VCaP (cell line): Measurements from ENCODE around the gene TMEM45B.
A peak's percentile ranks its signal among the peaks of the same experiment; 100 is the strongest.

ENCODE experiments used
- H3K27ac ChIP-seq: fragments of 450-650 bp; 2 replicates; pipeline ENCODE4 v1.5.1; 2017
- TF ChIP-seq, protein P1 (sequence below): fragments of 450-650 bp; conservative IDR thresholded peaks from 2 replicates; pipeline ENCODE4 v1.5.1; 2017; ENCODE audit warnings: mild to moderate bottlenecking, moderate library complexity

TMEM45B gene

GRCh38 chr11:129894278-129895125 lies 78.9 kb downstream of the TMEM45B start:
- TF ChIP-seq, protein P1, sequence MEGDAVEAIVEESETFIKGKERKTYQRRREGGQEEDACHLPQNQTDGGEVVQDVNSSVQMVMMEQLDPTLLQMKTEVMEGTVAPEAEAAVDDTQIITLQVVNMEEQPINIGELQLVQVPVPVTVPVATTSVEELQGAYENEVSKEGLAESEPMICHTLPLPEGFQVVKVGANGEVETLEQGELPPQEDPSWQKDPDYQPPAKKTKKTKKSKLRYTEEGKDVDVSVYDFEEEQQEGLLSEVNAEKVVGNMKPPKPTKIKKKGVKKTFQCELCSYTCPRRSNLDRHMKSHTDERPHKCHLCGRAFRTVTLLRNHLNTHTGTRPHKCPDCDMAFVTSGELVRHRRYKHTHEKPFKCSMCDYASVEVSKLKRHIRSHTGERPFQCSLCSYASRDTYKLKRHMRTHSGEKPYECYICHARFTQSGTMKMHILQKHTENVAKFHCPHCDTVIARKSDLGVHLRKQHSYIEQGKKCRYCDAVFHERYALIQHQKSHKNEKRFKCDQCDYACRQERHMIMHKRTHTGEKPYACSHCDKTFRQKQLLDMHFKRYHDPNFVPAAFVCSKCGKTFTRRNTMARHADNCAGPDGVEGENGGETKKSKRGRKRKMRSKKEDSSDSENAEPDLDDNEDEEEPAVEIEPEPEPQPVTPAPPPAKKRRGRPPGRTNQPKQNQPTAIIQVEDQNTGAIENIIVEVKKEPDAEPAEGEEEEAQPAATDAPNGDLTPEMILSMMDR, result no peak
- H3K27ac ChIP-seq, result peak overlapping the region; percentile 85

DNA sequence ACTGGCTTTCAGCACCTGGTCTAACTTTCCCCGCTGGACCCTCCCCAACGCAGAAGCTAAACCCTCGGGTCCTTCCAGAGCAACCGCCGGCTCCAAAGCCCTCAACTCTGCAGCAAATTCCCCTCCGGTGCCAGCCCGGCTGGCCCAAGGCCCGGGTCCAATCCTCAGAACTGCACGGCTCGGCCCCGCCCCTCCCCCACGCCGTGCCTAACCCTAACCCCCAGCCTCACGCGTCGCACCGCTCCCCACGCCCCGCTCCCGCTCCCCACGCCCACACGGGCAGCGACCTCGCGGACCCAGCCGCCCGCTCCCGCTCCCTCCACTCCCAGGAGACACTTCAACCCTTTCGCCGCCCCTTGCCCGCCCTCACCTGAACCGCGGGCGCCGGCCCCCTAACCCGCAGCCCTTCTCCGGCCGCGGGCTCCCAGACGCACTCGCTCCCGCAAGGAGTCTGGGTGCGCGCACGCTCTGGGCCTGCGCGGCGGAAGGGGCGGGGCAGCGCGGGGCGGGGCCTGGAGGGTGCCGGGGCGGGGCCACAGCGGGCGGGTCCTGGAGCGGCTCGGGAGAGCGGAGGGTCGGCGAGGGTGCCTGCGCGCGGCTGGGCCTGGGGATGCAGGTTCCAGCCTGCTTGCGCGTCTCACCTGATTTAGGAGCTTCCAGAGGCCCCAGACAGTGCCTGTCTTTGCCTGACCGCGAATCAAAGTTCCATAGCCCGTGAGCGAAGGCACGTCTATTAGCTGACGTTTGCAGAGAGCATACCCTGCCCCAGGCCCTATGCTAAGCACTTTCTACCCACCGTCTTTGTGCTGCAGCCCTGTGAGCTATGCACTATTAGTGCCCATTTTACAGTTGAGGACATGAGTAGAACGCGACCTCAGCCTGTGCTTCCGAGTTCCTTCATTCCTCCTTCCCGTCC lies 79.7 kb downstream of the TMEM45B start, which contains the start of gene NFRKB:
Gene NFRKB, minus strand, starts transcription at position 453 of the 916 bp plus-strand sequence. CDS start 2,729 bp downstream, outside the sequence.
- H3K27ac ChIP-seq, result peak within 1 kb of the TSS; percentile 85
- TF ChIP-seq, protein P1, result peak; percentile 55

- peak overlapping the region; percentile 85 for H3K27ac ChIP-seq
- TF ChIP-seq, protein P1, result no peak
Observed at GRCh38 chr11:129896062-129896461, 80.4 kb downstream of the TMEM45B start.

DNA sequence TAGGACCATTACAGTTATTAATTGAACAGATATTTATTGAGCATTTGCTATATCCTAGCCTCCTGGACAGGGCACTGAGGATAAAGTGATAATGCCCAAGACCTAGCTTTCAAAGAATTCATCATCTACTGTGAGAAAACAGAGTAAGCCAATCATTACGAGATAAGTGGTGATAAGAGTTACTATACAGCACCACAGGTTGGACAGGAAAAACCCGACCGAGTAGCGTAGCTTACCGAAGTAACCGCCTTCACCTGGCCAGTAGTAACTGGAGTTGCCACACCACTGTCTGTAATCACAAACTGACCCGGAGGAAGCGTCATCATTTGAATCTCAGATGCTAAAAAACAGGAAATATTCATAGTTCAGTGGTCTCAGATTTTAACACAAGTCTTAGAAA lies 89.8 kb downstream of the TMEM45B start:
- peak overlapping the region; percentile 16 for H3K27ac ChIP-seq
- TF ChIP-seq, protein P1, result no peak
